Upper lobe of right lung (tissue), 1 donor: ENCODE measurements around the gene NACA2. TPM values are rescaled to one million over a fixed set of nuclear protein-coding genes. Genes with fewer than 3 reads are reported as not detected.

Source experiments
- ATAC-seq: fragments of 200-7000 bp; cut with Tn5 transposase; one replicate; pipeline ENCODE4 v1.9.1; 2020; ENCODE audit warnings: mild to moderate bottlenecking, moderate library complexity
- DNase-seq: peaks from one replicate; pipeline ENCODE4 v3.0.0-alpha.2; 2020
- H3K27ac ChIP-seq: fragments of 200-600 bp; one replicate; pipeline ENCODE4 v1.8.0; 2022
- H3K27me3 ChIP-seq: fragments of 200-600 bp; one replicate; pipeline ENCODE4 v1.8.0; 2022; ENCODE audit warnings: mild to moderate bottlenecking
- H3K36me3 ChIP-seq: fragments of 200-600 bp; one replicate; pipeline ENCODE4 v1.8.0; 2022
- H3K4me1 ChIP-seq: fragments of 200-600 bp; one replicate; pipeline ENCODE4 v1.8.0; 2022
- H3K4me3 ChIP-seq: fragments of 200-600 bp; one replicate; pipeline ENCODE4 v1.8.0; 2022; ENCODE audit warnings: mild to moderate bottlenecking
- H3K9me3 ChIP-seq: fragments of 200-600 bp; one replicate; pipeline ENCODE4 v1.8.0; 2022
- CTCF ChIP-seq: fragments of 200-600 bp; IDR thresholded peaks from one replicate; pipeline ENCODE4 v1.8.0; 2022; ENCODE audit warnings: antibody characterized with exemption
- intact Hi-C: fragments of 100-400 bp; cut with DNase I; formaldehyde crosslinking; loops from one replicate; pipeline ENCODE4 v1.11.0; 2022
- long read RNA-seq: library from polyadenylated mRNA; unstranded; transcript quantifications from one replicate; pipeline ENCODE4 v2.0.0, GENCODE V29; 2021
- total RNA-seq: library from RNA; stranded (reverse); fragmentation: NEBNext Ultra II Directional; extraction: Animal tissue kit (Norgen Biotek cat#: 25700); gene quantifications from one replicate; pipeline ENCODE4 v1.2.1, GENCODE V29; 2021
- donor health status: DM: no; HTN: yes; CAD: no; lungs with severe emphysema.

The NACA2 gene
- total RNA-seq = not detected
- long read RNA-seq = 0 reads

GRCh38 chr17:61591018-61591417 is at the start of gene NACA2:
NACA2 (minus strand) TSS chr17:61591219; CDS start chr17:61591180, 39 bp downstream.
- ATAC-seq = no peak

GRCh38 chr17:61639818-61640217 is 48.8 kb upstream of the NACA2 start:
- Histone ChIP-seq H3K36me3 (no peaks in the 10 kb centered on the region), H3K27ac (no peak overlapping the region), H3K4me1 (no peaks in the 10 kb centered on the region), H3K27me3 (peaks cover 10% of the 10 kb centered on the region), H3K9me3 (no peaks in the 10 kb centered on the region), H3K4me3 (no peak overlapping the region)
- no peak for ATAC-seq
- no peak for DNase-seq
- TF ChIP-seq CTCF = no peak
- intact Hi-C loops = no loop called here

More at GRCh38 chr17:61591018-61591417, at the start of gene NACA2:
- no peak within 1 kb of the TSS for H3K27ac ChIP-seq
- H3K4me3 ChIP-seq = no peak within 1 kb of the TSS
- H3K36me3 ChIP-seq = no peaks in the 10 kb centered on the region
- H3K9me3 ChIP-seq = no peaks in the 10 kb centered on the region
- DNase-seq = no peak
- no peaks in the 10 kb centered on the region for H3K4me1 ChIP-seq
- TF ChIP-seq CTCF = no peak
- intact Hi-C loops = no loop called here
- peaks cover 10% of the 10 kb centered on the region for H3K27me3 ChIP-seq

GRCh38 chr17:61638087-61638486 is 47.1 kb upstream of the NACA2 start:
- DNase-seq (no peak), ATAC-seq (no peak)
- no peaks in the 10 kb centered on the region for H3K9me3 ChIP-seq
- H3K27ac ChIP-seq = no peak overlapping the region
- H3K4me3 ChIP-seq = no peak overlapping the region
- H3K27me3 ChIP-seq = peaks cover 10% of the 10 kb centered on the region
- intact Hi-C loops = no loop called here
- TF ChIP-seq CTCF = no peak
- H3K4me1 ChIP-seq = no peaks in the 10 kb centered on the region
- no peaks in the 10 kb centered on the region for H3K36me3 ChIP-seq

GRCh38 chr17:61635913-61636432 is 45.0 kb upstream of the NACA2 start:
- DNase-seq (no peak), ATAC-seq (peak; percentile 55)
- Histone ChIP-seq H3K27ac (no peak overlapping the region), H3K36me3 (no peaks in the 10 kb centered on the region), H3K4me3 (no peak overlapping the region), H3K9me3 (no peaks in the 10 kb centered on the region), H3K4me1 (no peaks in the 10 kb centered on the region), H3K27me3 (peaks cover 10% of the 10 kb centered on the region)
- intact Hi-C loops = no loop called here
- peak; percentile 62 for TF ChIP-seq CTCF

- no peaks in the 10 kb centered on the region for H3K36me3 ChIP-seq
- TF ChIP-seq CTCF = no peak
- no peak overlapping the region for H3K4me3 ChIP-seq
- H3K27me3 ChIP-seq = peaks cover 10% of the 10 kb centered on the region
- ATAC-seq (no peak), DNase-seq (no peak)
- no peaks in the 10 kb centered on the region for H3K4me1 ChIP-seq
- H3K27ac ChIP-seq = no peak overlapping the region
- no peaks in the 10 kb centered on the region for H3K9me3 ChIP-seq
- intact Hi-C loops = no loop called here
Observed at GRCh38 chr17:61634942-61635538, 44.0 kb upstream of the NACA2 start.
